SK-N-SH treated with all-trans-retinoic acid at 6 μM for 48 hours (cell line): ENCODE data around the gene CDK6.

ENCODE experiments used
- ATAC-seq: fragments of 200-7000 bp; cut with Tn5 transposase; 3 replicates; pipeline ENCODE4 v1.9.1; 2020; ENCODE audit warnings: mild to moderate bottlenecking, moderate library complexity
- ARNTL ChIP-seq: fragments of 450-650 bp; formaldehyde crosslinking; IDR thresholded peaks from 2 replicates; pipeline ENCODE4 v1.5.0; 2020; ENCODE audit warnings: low read depth, mild to moderate bottlenecking, moderate library complexity, borderline replicate concordance
- CSDC2 ChIP-seq: fragments of 250-450 bp; sonication (Bioruptor Pico); IDR thresholded peaks from 2 replicates; pipeline ENCODE4 v1.5.0; 2020; ENCODE audit warnings: mild to moderate bottlenecking, moderate library complexity
- ESRRG ChIP-seq: fragments of 250-450 bp; sonication (Bioruptor Pico); IDR thresholded peaks from 2 replicates; pipeline ENCODE4 v1.6.1; 2021; ENCODE audit warnings: mild to moderate bottlenecking
- GLIS3 ChIP-seq: fragments of 250-450 bp; sonication (Bioruptor Pico); IDR thresholded peaks from 2 replicates; pipeline ENCODE4 v1.5.0; 2020; ENCODE audit warnings: mild to moderate bottlenecking, moderate library complexity
- ISL1 ChIP-seq: fragments of 250-450 bp; sonication (Bioruptor Pico); IDR thresholded peaks from 2 replicates; pipeline ENCODE4 v2.1.2; 2022; ENCODE audit warnings: mild to moderate bottlenecking, moderate library complexity
- OSR1 ChIP-seq: fragments of 250-450 bp; sonication (Bioruptor Pico); IDR thresholded peaks from 2 replicates; pipeline ENCODE4 v1.8.0; 2022; ENCODE audit warnings: moderate library complexity, mild to moderate bottlenecking, inconsistent platforms
- PPARA ChIP-seq: fragments of 250-450 bp; sonication (Bioruptor Pico); IDR thresholded peaks from 2 replicates; pipeline ENCODE4 v1.5.0; 2020; ENCODE audit warnings: mild to moderate bottlenecking, borderline replicate concordance
- RARB ChIP-seq: fragments of 250-450 bp; sonication (Bioruptor Pico); IDR thresholded peaks from 2 replicates; pipeline ENCODE4 v1.8.0; 2021; ENCODE audit warnings: mild to moderate bottlenecking, moderate library complexity
- SNAI2 ChIP-seq: fragments of 250-450 bp; sonication (Bioruptor Pico); IDR thresholded peaks from 2 replicates; pipeline ENCODE4 v1.5.0; 2020; ENCODE audit warnings: mild to moderate bottlenecking, moderate library complexity
- TCF4 ChIP-seq: fragments of 250-450 bp; sonication (Bioruptor Pico); IDR thresholded peaks from 2 replicates; pipeline ENCODE4 v1.8.0; 2021; ENCODE audit warnings: mild to moderate bottlenecking, moderate library complexity, borderline replicate concordance
- TOX ChIP-seq: fragments of 250-450 bp; sonication (Bioruptor Pico); IDR thresholded peaks from 2 replicates; pipeline ENCODE4 v1.8.0; 2021; ENCODE audit warnings: mild to moderate bottlenecking, moderate library complexity, borderline replicate concordance
- ZC3H10 ChIP-seq: fragments of 250-450 bp; sonication (Bioruptor Pico); IDR thresholded peaks from 2 replicates; pipeline ENCODE4 v1.5.1; 2021; ENCODE audit warnings: mild to moderate bottlenecking, moderate library complexity
- ZFP3 ChIP-seq: fragments of 250-450 bp; sonication (Bioruptor Pico); IDR thresholded peaks from 2 replicates; pipeline ENCODE4 v1.5.0; 2020; ENCODE audit warnings: mild to moderate bottlenecking, moderate library complexity
- ZFP30 ChIP-seq: fragments of 450-650 bp; formaldehyde crosslinking; IDR thresholded peaks from 2 replicates; pipeline ENCODE4 v1.5.0; 2022; ENCODE audit warnings: mild to moderate bottlenecking, moderate library complexity
- ZNF565 ChIP-seq: fragments of 450-650 bp; formaldehyde crosslinking; conservative IDR thresholded peaks from 2 replicates; pipeline ENCODE4 v1.5.0; 2020; ENCODE audit warnings: low read depth, mild to moderate bottlenecking, moderate library complexity
- ZNF70 ChIP-seq: fragments of 450-650 bp; formaldehyde crosslinking; IDR thresholded peaks from 2 replicates; pipeline ENCODE4 v1.5.0; 2020; ENCODE audit warnings: mild to moderate bottlenecking, moderate library complexity
- ZNF8 ChIP-seq: fragments of 450-650 bp; formaldehyde crosslinking; IDR thresholded peaks from 2 replicates; pipeline ENCODE4 v1.5.0; 2020; ENCODE audit warnings: mild to moderate bottlenecking, moderate library complexity
- TF ChIP-seq, protein P1 (sequence below): fragments of 250-450 bp; sonication (Bioruptor Pico); IDR thresholded peaks from 2 replicates; pipeline ENCODE4 v1.5.1; 2021; ENCODE audit warnings: mild to moderate bottlenecking, moderate library complexity
- TF ChIP-seq, protein P2 (sequence below): fragments of 250-450 bp; sonication (Bioruptor Pico); IDR thresholded peaks from 2 replicates; pipeline ENCODE4 v1.8.0; 2021; ENCODE audit warnings: low read depth, mild to moderate bottlenecking, moderate library complexity, borderline replicate concordance
- TF ChIP-seq, protein P3 (sequence below): fragments of 250-450 bp; sonication (Bioruptor Pico); IDR thresholded peaks from 2 replicates; pipeline ENCODE4 v1.5.0; 2020; ENCODE audit warnings: mild to moderate bottlenecking, moderate library complexity
- TF ChIP-seq, protein P4 (sequence below): fragments of 250-450 bp; sonication (Bioruptor Pico); IDR thresholded peaks from 2 replicates; pipeline ENCODE4 v1.5.1; 2020; ENCODE audit warnings: low read depth, mild to moderate bottlenecking, moderate library complexity

Gene CDK6

DNA sequence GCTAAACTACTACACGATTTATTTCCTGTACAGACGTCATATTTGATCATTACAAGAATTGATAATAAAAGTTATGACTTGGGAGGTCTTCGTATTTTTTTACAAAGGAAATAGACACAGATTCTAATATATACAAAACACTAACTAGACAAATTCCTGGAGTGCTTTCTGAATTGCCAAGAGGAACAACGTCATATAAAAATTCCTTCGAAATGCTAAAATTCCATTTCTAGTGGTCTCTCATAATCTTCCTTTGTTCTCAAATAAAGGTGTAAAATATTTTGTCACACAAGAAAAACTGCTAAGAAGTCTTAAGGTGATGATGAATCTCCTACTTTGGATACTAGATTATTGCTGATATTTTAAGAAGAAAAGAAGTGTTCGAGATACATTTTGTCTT is 85.4 kb downstream of the CDK6 start:
- ATAC-seq, result no peak
- no peak for TF ChIP-seq ZNF70 (CRISPR knock-in tag)
- no peak for TF ChIP-seq GLIS3
- TF ChIP-seq, protein P1, sequence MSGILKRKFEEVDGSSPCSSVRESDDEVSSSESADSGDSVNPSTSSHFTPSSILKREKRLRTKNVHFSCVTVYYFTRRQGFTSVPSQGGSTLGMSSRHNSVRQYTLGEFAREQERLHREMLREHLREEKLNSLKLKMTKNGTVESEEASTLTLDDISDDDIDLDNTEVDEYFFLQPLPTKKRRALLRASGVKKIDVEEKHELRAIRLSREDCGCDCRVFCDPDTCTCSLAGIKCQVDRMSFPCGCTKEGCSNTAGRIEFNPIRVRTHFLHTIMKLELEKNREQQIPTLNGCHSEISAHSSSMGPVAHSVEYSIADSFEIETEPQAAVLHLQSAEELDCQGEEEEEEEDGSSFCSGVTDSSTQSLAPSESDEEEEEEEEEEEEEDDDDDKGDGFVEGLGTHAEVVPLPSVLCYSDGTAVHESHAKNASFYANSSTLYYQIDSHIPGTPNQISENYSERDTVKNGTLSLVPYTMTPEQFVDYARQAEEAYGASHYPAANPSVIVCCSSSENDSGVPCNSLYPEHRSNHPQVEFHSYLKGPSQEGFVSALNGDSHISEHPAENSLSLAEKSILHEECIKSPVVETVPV (CRISPR knock-in tag), result no peak
- no peak for TF ChIP-seq ARNTL (CRISPR knock-in tag)
- TF ChIP-seq TOX, result no peak
- TF ChIP-seq, protein P2, sequence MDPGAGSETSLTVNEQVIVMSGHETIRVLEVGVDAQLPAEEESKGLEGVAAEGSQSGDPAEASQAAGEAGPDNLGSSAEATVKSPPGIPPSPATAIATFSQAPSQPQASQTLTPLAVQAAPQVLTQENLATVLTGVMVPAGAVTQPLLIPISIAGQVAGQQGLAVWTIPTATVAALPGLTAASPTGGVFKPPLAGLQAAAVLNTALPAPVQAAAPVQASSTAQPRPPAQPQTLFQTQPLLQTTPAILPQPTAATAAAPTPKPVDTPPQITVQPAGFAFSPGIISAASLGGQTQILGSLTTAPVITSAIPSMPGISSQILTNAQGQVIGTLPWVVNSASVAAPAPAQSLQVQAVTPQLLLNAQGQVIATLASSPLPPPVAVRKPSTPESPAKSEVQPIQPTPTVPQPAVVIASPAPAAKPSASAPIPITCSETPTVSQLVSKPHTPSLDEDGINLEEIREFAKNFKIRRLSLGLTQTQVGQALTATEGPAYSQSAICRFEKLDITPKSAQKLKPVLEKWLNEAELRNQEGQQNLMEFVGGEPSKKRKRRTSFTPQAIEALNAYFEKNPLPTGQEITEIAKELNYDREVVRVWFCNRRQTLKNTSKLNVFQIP (CRISPR knock-in tag), result no peak
- TF ChIP-seq ZNF8, result no peak

DNA sequence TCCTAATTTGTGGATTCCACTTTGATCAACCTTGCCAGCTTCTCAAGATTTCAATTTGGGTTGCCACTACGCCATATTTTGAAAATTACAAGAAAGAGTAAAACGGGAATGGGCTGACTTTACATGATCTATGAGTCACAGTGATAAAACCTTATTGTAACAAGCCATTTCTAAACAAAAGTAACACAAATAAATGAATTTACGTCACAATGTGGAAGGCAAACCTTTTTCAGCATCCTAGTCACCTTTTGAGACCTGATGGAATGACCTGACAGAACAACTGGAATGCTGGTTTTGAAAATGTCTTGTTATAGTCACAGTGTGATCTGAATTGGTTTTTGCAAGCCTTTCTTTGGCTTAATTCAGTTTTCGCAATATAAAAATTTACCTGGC is 85.9 kb downstream of the CDK6 start:
- ATAC-seq, result no peak
- no peak for TF ChIP-seq PPARA (CRISPR knock-in tag)
- TF ChIP-seq CSDC2 (CRISPR knock-in tag), result no peak
- TF ChIP-seq, protein P3, sequence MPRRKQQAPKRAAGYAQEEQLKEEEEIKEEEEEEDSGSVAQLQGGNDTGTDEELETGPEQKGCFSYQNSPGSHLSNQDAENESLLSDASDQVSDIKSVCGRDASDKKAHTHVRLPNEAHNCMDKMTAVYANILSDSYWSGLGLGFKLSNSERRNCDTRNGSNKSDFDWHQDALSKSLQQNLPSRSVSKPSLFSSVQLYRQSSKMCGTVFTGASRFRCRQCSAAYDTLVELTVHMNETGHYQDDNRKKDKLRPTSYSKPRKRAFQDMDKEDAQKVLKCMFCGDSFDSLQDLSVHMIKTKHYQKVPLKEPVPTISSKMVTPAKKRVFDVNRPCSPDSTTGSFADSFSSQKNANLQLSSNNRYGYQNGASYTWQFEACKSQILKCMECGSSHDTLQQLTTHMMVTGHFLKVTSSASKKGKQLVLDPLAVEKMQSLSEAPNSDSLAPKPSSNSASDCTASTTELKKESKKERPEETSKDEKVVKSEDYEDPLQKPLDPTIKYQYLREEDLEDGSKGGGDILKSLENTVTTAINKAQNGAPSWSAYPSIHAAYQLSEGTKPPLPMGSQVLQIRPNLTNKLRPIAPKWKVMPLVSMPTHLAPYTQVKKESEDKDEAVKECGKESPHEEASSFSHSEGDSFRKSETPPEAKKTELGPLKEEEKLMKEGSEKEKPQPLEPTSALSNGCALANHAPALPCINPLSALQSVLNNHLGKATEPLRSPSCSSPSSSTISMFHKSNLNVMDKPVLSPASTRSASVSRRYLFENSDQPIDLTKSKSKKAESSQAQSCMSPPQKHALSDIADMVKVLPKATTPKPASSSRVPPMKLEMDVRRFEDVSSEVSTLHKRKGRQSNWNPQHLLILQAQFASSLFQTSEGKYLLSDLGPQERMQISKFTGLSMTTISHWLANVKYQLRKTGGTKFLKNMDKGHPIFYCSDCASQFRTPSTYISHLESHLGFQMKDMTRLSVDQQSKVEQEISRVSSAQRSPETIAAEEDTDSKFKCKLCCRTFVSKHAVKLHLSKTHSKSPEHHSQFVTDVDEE (CRISPR knock-in tag), result no peak

DNA sequence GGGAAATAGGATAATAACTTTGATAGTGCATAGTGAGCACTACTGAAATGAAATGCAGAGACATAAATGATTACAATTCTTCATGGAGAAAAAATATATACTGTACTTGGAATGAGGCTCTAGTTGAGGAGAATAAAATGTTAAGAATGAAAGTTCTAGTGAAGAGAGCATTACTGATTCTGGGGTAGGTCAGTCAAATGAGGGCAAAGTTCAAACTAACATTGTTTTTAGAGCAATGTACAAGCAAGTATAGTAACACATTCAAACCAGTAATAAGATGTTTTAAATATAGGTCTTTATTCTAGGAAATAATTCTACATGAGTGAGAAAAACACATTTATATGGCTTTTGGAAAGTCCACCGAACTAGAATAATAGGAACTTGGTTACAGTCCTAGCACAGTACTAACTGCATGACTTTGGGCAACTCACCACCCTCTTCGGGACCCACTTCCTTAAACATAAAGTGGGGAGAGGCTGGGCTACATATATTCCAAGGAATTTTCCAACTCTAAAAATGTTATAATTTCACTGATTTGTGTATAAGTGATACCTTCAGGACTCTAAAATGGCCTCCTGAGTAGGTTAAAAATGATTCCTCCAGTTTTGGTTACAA is 86.4 kb downstream of the CDK6 start:
- ATAC-seq, result no peak
- TF ChIP-seq ZNF70 (CRISPR knock-in tag), result no peak
- TF ChIP-seq, protein P3 (CRISPR knock-in tag), result no peak
- TF ChIP-seq, protein P2 (CRISPR knock-in tag), result no peak
- no peak for TF ChIP-seq RARB (CRISPR knock-in tag)
- no peak for TF ChIP-seq ZFP3 (CRISPR knock-in tag)
- TF ChIP-seq ISL1 (CRISPR knock-in tag), result no peak
- TF ChIP-seq PPARA (CRISPR knock-in tag), result no peak
- TF ChIP-seq ARNTL (CRISPR knock-in tag), result no peak
- TF ChIP-seq, protein P1 (CRISPR knock-in tag), result no peak
- no peak for TF ChIP-seq ZC3H10 (CRISPR knock-in tag)
- TF ChIP-seq ZFP30 (CRISPR knock-in tag), result no peak
- TF ChIP-seq, protein P4, sequence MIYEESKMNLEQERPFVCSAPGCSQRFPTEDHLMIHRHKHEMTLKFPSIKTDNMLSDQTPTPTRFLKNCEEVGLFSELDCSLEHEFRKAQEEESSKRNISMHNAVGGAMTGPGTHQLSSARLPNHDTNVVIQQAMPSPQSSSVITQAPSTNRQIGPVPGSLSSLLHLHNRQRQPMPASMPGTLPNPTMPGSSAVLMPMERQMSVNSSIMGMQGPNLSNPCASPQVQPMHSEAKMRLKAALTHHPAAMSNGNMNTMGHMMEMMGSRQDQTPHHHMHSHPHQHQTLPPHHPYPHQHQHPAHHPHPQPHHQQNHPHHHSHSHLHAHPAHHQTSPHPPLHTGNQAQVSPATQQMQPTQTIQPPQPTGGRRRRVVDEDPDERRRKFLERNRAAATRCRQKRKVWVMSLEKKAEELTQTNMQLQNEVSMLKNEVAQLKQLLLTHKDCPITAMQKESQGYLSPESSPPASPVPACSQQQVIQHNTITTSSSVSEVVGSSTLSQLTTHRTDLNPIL (CRISPR knock-in tag), result no peak
- TF ChIP-seq OSR1 (CRISPR knock-in tag), result no peak
- no peak for TF ChIP-seq TOX
- TF ChIP-seq TCF4, result no peak
- no peak for TF ChIP-seq ESRRG (CRISPR knock-in tag)
- TF ChIP-seq SNAI2 (CRISPR knock-in tag), result no peak
- no peak for TF ChIP-seq ZNF565
- TF ChIP-seq ZNF8, result no peak
- no peak for TF ChIP-seq GLIS3
